GM12875 (cell line): ENCODE results near the gene CALHM6.

Experiments
- H3K4me3 ChIP-seq: one replicate; pipeline ENCODE4 v1.5.1; 2011; ENCODE audit warnings: low read depth, low read length, control low read depth
- TF ChIP-seq, protein P1 (sequence below): IDR thresholded peaks from 2 replicates; pipeline ENCODE4 v1.5.1; 2011; ENCODE audit warnings: low read depth, mild to moderate bottlenecking, control low read depth, inconsistent platforms, low read length, moderate library complexity, borderline replicate concordance; ENCODE audit not compliant: insufficient read depth

The CALHM6 gene

DNA sequence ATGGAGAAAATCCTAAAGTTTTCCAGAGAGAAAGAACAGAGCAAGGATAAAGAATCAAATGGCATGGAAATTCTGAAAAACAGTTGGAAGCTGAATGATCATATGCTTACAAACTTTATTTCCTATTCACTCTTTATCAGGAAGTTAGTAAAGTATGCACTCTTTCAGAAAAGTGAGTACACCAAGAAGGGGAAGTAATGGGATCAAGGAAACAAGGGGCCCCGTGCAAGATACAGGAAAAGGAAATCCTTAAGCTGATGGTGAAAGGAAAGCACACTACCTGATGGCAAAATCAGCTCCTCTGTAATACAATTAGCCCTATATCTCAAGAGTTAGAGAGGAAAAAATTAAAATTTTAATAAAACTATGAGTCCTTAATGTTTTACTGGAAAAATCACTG, 14.0 kb downstream of the CALHM6 start:
- H3K4me3 ChIP-seq = no peak overlapping the region

DNA sequence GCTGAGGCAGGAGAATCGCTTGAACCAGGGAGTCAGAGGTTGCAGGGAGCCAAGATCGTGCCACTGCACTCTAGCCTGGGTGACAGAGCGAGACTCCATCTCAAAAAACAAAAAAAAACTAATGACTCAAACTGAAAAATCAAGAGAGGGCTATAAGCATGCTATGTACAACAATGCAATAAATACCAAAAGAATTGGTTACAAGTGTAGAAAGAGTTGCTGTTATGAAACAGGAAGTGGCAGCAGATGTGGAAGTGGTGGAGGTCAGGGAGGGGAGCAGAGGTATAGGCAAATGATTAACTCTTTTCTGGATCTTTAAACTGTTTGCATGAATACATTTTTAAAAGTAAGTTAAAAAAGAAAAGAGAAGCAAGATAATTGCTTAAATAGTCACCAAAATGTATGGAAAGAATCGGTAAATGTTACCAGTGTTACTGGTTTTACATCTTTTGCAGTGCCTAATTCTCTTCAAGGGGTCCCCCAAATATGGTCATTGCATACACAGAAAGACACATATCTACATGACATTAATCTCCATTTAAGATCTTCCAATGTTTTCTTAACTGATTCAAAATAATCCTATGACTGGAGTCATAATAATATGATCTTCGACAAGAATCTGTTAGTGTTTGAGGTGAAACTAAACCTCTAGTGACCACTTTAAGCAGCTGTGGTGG, 15.0 kb downstream of the CALHM6 start:
- H3K4me3 ChIP-seq = no peak overlapping the region
- TF ChIP-seq, protein P1, sequence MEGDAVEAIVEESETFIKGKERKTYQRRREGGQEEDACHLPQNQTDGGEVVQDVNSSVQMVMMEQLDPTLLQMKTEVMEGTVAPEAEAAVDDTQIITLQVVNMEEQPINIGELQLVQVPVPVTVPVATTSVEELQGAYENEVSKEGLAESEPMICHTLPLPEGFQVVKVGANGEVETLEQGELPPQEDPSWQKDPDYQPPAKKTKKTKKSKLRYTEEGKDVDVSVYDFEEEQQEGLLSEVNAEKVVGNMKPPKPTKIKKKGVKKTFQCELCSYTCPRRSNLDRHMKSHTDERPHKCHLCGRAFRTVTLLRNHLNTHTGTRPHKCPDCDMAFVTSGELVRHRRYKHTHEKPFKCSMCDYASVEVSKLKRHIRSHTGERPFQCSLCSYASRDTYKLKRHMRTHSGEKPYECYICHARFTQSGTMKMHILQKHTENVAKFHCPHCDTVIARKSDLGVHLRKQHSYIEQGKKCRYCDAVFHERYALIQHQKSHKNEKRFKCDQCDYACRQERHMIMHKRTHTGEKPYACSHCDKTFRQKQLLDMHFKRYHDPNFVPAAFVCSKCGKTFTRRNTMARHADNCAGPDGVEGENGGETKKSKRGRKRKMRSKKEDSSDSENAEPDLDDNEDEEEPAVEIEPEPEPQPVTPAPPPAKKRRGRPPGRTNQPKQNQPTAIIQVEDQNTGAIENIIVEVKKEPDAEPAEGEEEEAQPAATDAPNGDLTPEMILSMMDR = no peak

More for the DNA sequence above, 14.0 kb downstream of the CALHM6 start:
- TF ChIP-seq, protein P1 = no peak

DNA sequence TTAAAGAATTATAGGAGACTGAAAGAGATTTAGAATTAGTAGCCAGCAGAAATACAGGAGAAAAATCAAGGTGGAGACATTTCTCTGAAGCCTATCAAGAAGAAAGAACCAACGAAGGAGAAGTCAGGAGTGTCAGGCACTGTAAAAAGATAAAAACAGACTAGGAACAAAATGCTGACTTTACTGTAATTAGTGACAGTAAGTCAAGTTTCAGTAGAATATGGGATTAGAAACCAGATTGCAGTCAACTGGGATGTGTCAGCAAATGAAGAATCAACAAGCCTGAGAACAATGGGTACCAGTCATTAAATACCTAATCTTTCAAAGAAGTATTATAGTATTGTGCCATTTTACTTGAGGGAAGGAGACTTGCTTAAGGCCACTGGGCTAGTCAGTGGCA, 21.6 kb downstream of the CALHM6 start:
- no peak overlapping the region for H3K4me3 ChIP-seq
- TF ChIP-seq, protein P1 = no peak

DNA sequence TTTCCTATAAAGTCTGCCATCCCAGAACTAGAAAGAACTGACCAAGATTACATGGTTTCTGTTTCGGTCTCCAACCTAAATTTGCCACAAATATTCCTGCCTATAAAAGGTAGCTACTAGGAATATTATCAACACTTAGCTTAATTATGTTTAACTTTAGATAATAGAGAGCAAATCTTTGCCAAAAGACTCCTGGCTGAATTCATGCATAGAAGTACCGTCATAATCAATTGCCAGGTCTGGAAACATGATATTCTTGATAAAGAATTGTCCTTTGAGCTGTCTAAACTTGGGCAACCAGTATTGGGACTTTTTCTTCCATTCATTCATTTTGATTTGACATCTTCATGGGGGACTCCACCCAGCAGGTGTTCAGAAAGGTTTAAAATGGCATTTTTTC, 22.4 kb downstream of the CALHM6 start:
- H3K4me3 ChIP-seq = no peak overlapping the region
- TF ChIP-seq, protein P1 = no peak

DNA sequence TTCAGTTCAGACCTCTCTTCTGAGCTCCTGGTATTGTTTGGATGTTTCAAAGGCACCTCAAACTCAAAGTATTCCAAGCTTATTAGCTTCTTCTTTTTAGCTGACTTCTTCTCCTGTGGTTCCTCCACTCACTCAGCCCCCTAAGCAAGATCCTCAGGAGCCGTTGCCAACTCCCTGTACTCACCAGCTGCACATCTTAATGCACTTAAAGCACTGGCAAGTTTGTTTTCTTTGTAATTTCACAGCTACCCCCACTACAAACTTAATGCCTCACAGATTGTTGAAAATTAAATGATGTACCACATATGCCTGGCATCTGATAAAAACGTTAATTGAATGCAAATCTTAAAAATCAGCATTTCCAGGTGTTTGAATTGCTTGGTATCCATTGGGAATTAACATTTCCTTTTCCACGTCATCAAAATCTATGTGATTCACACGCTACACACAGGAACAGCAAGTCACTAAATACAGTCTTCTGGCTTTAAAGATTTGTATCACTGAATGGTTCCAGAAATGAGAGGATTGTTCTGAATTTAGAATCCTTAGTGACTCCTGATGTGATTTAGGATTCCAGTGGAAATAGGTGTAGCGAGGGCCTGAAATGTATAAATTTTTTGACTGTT, 24.5 kb downstream of the CALHM6 start:
- TF ChIP-seq, protein P1 = no peak
- H3K4me3 ChIP-seq = no peak overlapping the region

DNA sequence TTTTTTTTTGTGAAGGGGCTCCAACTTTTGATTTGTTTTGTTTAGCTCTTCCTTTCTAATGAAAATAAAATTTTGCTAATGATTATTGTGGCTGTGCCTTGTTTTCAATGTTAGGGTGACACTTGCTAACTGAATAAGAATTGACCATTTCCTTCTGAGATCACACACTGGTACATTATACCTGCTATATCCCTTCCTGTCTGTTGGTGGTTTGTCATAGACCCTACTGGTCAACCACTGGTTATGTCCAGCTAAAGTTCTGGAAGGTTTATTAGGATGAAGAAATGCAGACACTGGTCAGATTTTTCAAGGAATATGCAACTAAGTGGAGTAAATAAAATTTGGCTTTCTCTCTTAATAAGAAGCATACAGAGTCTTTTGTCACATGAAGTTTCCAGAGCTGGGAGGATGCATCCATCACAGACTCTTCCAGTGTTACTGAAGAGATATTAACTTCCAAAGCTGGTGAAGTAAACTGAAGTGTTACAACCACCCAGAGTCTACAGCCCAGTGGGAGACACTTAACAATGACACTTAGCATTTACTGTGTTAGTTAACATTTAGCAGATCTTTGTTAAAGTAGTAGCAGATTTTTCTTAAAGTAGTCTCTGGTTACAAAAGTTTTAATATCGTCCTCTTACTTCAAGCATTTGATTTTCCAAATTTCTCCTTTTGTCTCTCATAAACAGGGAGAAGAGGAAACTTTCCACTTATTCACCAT, 30.6 kb downstream of the CALHM6 start:
- TF ChIP-seq, protein P1 = no peak
- H3K4me3 ChIP-seq = no peak overlapping the region
